HCT116 (cell line): Measurements from ENCODE around the gene SMIM36. TPM values are rescaled to one million over a fixed set of nuclear protein-coding genes. Genes with fewer than 3 reads are reported as not detected.

Source experiments
- ATAC-seq: fragments of 200-7000 bp; cut with Tn5 transposase; 2 replicates; pipeline ENCODE4 v1.9.1; 2020; ENCODE audit warnings: mild to moderate bottlenecking, moderate library complexity
- BruUV-seq: library from RNA; stranded (reverse); fragments of 400-500 nt; replicated peaks from 2 replicates; lab custom pipeline; 2021; lab: Mats Ljungman, UMichigan
- CTCF ChIA-PET: fragments of 300-600 bp; sonication (Branson Sonifier 250); formaldehyde crosslinking; loops from one replicate; lab custom pipeline; 2021; ENCODE audit warnings: antibody characterized with exemption; lab: Charles Lee
- POLR2A ChIA-PET: fragments of 300-600, 350-600 bp; sonication (Branson Sonifier 250); formaldehyde crosslinking; loops from one replicate; lab custom pipeline; 2021; ENCODE audit warnings: antibody characterized with exemption; lab: Charles Lee
- RAD21 ChIA-PET, 2 experiments: fragments of 300-600 bp; sonication (Branson Sonifier 250); formaldehyde crosslinking; loops; one replicate each; lab custom pipeline; 2023; ENCODE audit warnings: low total read pairs in 2 of 2; ENCODE audit not compliant: uncharacterized antibody in 2 of 2, unreplicated experiment in 2 of 2, low non-redundant PET in 1 of 2; lab: Charles Lee
- DNase-seq: peaks from one replicate; pipeline ENCODE4 v3.0.0-alpha.2; 2010; ENCODE audit warnings: low read depth, low spot score
- H2AFZ ChIP-seq: fragments of 200-600 bp; shearing (Covaris generic), sonication (generic); 2 replicates; pipeline ENCODE4 v1.6.1; 2017; ENCODE audit warnings: low read depth, mixed run types, mixed read lengths, antibody characterized with exemption, low read length; ENCODE audit not compliant: poor library complexity, severe bottlenecking
- H3K27ac ChIP-seq: 2 replicates; pipeline ENCODE4 v1.5.1; 2012; ENCODE audit warnings: low read depth, low read length
- H3K27me3 ChIP-seq: fragments of 200-600 bp; sonication (generic); 2 replicates; pipeline ENCODE4 v1.6.1; 2016; ENCODE audit warnings: mixed run types, low read length, mixed read lengths; ENCODE audit not compliant: insufficient read depth
- H3K36me3 ChIP-seq, 2 experiments: fragments of 200-500 bp in 1 of 2; fragments of 200-600 bp in 1 of 2; sonication (Bioruptor generic) in 1 of 2; sonication (generic) in 1 of 2; 2 replicates each; pipeline versions ENCODE4 v1.5.1 to v1.6.1; 2014 to 2016; ENCODE audit warnings: low read length in 2 of 2, inconsistent platforms in 1 of 2, mixed read lengths in 1 of 2, mixed run types in 1 of 2; ENCODE audit not compliant: insufficient read depth in 2 of 2, control insufficient read depth in 1 of 2
- H3K4me1 ChIP-seq, 2 experiments: fragments of 200-600 bp in 1 of 2; sonication (generic) in 1 of 2; 2 replicates each; pipeline versions ENCODE4 v1.5.1 to v1.6.1; 2012 to 2017; ENCODE audit warnings: low read length in 2 of 2, inconsistent platforms in 1 of 2, mild to moderate bottlenecking in 1 of 2, mixed read lengths in 1 of 2, mixed run types in 1 of 2, moderate library complexity in 1 of 2; ENCODE audit not compliant: insufficient read depth in 2 of 2, control insufficient read depth in 1 of 2
- H3K4me2 ChIP-seq: fragments of 200-600 bp; sonication (generic); 2 replicates; pipeline ENCODE4 v1.6.1; 2017; ENCODE audit warnings: mixed run types, low read length, mixed read lengths
- H3K4me3 ChIP-seq, 2 experiments: fragments of 200-600 bp in 1 of 2; sonication (generic) in 1 of 2; replicated peaks in 1 of 2; 2 replicates each; pipeline ENCODE4 v1.5.1; 2011 to 2016; ENCODE audit warnings: low read length in 2 of 2, control low read depth in 1 of 2, low read depth in 1 of 2, mild to moderate bottlenecking in 1 of 2, mixed read lengths in 1 of 2, mixed run types in 1 of 2
- H3K79me2 ChIP-seq: fragments of 200-600 bp; sonication (generic); 2 replicates; pipeline ENCODE4 v1.6.1; 2017; ENCODE audit warnings: mild to moderate bottlenecking, mixed run types, low read length, moderate library complexity, mixed read lengths; ENCODE audit not compliant: insufficient read depth
- H3K9ac ChIP-seq: fragments of 200-600 bp; sonication (generic); 2 replicates; pipeline ENCODE4 v1.6.1; 2016; ENCODE audit warnings: low read length, mixed read lengths
- H3K9me2 ChIP-seq: fragments of 200-600 bp; sonication (generic), shearing (Covaris generic); 2 replicates; pipeline ENCODE4 v1.6.1; 2017; ENCODE audit warnings: mixed run types, mild to moderate bottlenecking, moderate library complexity; ENCODE audit not compliant: insufficient read depth
- H3K9me3 ChIP-seq, 2 experiments: fragments of 200-500 bp in 1 of 2; fragments of 200-600 bp in 1 of 2; sonication (Bioruptor generic) in 1 of 2; sonication (generic) in 1 of 2; 2 replicates each; pipeline ENCODE4 v1.6.1; 2014 to 2017; ENCODE audit warnings: low read length in 2 of 2, mixed read lengths in 2 of 2, inconsistent platforms in 1 of 2, low read depth in 1 of 2, mild to moderate bottlenecking in 1 of 2, mixed run types in 1 of 2, moderate library complexity in 1 of 2; ENCODE audit not compliant: control insufficient read depth in 1 of 2, insufficient read depth in 1 of 2
- H4K20me1 ChIP-seq: fragments of 200-600 bp; sonication (generic), shearing (Covaris generic); 2 replicates; pipeline ENCODE4 v1.6.1; 2017; ENCODE audit warnings: mixed run types, mild to moderate bottlenecking, moderate library complexity; ENCODE audit not compliant: insufficient read depth
- CBX3 ChIP-seq: IDR thresholded peaks from 2 replicates; pipeline ENCODE4 v1.6.1; 2012; ENCODE audit warnings: low read depth
- EGR1 ChIP-seq: IDR thresholded peaks from 2 replicates; pipeline ENCODE4 v1.6.1; 2012; ENCODE audit warnings: low read depth
- ELF1 ChIP-seq: IDR thresholded peaks from 2 replicates; pipeline ENCODE4 v1.6.1; 2012; ENCODE audit warnings: low read depth, borderline replicate concordance
- EZH2phosphoT487 ChIP-seq: fragments of 200-600 bp; IDR thresholded peaks from 2 replicates; pipeline ENCODE4 v1.6.1; 2018; ENCODE audit warnings: antibody characterized with exemption, borderline replicate concordance
- JUND ChIP-seq: IDR thresholded peaks from 2 replicates; pipeline ENCODE4 v1.6.1; 2012
- POLR2AphosphoS5 ChIP-seq: IDR thresholded peaks from 2 replicates; pipeline ENCODE4 v1.6.1; 2011; ENCODE audit warnings: mild to moderate bottlenecking, low read depth, low read length, moderate library complexity
- RAD21 ChIP-seq: IDR thresholded peaks from 2 replicates; pipeline ENCODE4 v1.6.1; 2012; ENCODE audit warnings: low read depth, mild to moderate bottlenecking
- SP1 ChIP-seq: IDR thresholded peaks from 2 replicates; pipeline ENCODE4 v1.6.1; 2012; ENCODE audit warnings: low read depth
- SRF ChIP-seq: IDR thresholded peaks from 2 replicates; pipeline ENCODE4 v1.6.1; 2012; ENCODE audit warnings: low read depth
- TCF7L2 ChIP-seq: IDR thresholded peaks from 2 replicates; pipeline ENCODE4 v1.7.0; 2011; ENCODE audit warnings: borderline replicate concordance, inconsistent platforms; ENCODE audit not compliant: insufficient read depth, insufficient read length; ENCODE audit errors: extremely low read depth
- YY1 ChIP-seq: IDR thresholded peaks from 2 replicates; pipeline ENCODE4 v1.6.1; 2011; ENCODE audit warnings: low read length, low read depth, moderate library complexity, mild to moderate bottlenecking; ENCODE audit not compliant: insufficient replicate concordance; ENCODE audit errors: extremely low read depth
- ZFX ChIP-seq: fragments of 450-650 bp; IDR thresholded peaks from 2 replicates; pipeline ENCODE4 v1.6.1; 2017
- ZNF274 ChIP-seq: fragments of 200-500 bp; sonication (Bioruptor generic); IDR thresholded peaks from 2 replicates; pipeline ENCODE4 v1.6.1; 2014; ENCODE audit warnings: mild to moderate bottlenecking, low read depth, low read length, inconsistent platforms
- intact Hi-C: fragments of 100-400 bp; cut with micrococcal nuclease; formaldehyde crosslinking; loops from 2 replicates; pipeline ENCODE4 v1.10.0; 2022
- total RNA-seq: library from RNA; stranded (reverse); gene quantifications from one replicate; pipeline ENCODE4 v1.2.1, GENCODE V29; 2021; ENCODE audit not compliant: unreplicated experiment
- TF ChIP-seq, protein P1 (sequence below): IDR thresholded peaks from 2 replicates; pipeline ENCODE4 v1.6.1; 2012
- TF ChIP-seq, protein P2 (sequence below): IDR thresholded peaks from 2 replicates; pipeline ENCODE4 v1.6.1; 2012

SMIM36 gene
- total RNA-seq, 1 experiment from 2014 or later, result 0.37 TPM

DNA sequence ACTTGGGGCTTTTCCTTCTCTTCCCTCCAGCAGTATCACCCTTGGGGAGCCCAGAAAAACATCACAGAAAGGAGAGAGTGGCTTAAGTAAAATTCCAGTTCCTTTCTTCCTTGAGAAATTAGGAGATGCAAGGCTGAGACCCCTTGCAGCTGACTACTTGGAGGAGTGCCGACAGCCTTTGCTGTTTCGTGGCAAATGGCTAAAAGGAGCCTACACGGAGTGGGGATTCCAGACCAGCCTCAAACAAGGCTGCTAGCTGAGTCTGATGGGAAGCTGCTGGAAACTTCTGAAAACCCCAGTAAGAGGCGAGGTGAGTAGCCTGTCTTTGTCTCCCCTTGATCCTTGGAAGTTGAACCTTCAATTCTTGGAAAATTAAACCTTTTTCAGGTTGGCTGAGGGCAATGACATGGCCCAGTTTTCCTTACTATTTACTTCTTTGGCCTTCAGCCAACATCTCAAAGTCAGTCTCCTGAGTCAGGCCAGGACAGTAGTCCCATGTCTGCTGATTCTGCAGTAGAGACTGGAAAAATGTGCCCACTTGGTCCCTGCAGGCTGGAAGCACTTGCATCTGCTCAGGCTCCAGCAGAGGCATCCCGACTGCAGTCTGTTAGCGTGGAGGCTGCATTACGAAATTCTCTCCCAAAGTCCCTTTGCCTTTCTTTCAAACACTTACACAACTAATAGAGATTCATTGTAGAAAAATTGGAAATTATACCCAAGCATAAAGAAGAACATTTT lies 23.4 kb downstream of the SMIM36 start (continued):
- no peak for TF ChIP-seq YY1
- TF ChIP-seq CBX3, result no peak
- TF ChIP-seq ELF1, result no peak

DNA sequence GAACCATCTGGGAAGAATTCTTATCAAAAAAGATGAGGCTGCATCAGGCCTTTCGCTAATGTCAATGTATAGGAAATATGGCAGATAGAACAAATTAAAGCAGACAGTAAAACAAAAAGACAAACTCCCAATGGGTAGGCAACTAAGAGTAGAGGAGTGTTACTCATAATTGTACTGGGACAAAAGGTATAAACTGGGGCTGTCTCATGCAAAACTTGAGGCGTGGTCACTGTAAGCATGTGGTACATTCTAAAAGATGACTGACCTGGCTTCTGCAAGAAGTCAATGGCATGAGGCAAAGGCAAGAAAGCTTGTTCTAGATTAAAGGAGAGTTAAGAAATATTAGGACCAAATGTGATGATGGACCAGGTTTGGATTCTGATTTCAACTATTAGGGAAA lies 26.7 kb downstream of the SMIM36 start:
- no peak overlapping the region for H3K27ac ChIP-seq
- intact Hi-C loops, result no loop called here
- CTCF ChIA-PET, result no interaction called here
- TF ChIP-seq POLR2AphosphoS5 (no peak), ZNF274 (no peak)
- no peak for DNase-seq
- H3K4me3 ChIP-seq, result no peak overlapping the region
- no peak overlapping the region for H3K9ac ChIP-seq
- H2AFZ ChIP-seq, result no peak overlapping the region
- POLR2A ChIA-PET, result no interaction called here
- no peaks in the 10 kb centered on the region for H3K79me2 ChIP-seq
- no peak for ATAC-seq
- no peak overlapping the region for H3K4me2 ChIP-seq
- BruUV-seq, result no TSS peak
- H3K4me1 ChIP-seq, result no peaks in the 10 kb centered on the region
- no peaks in the 10 kb centered on the region for H4K20me1 ChIP-seq
- H3K27me3 ChIP-seq, result no peaks in the 10 kb centered on the region
- H3K36me3 ChIP-seq, result no peaks in the 10 kb centered on the region
- no peaks in the 10 kb centered on the region for H3K9me2 ChIP-seq
- RAD21 ChIA-PET, result no interaction called here
- no peaks in the 10 kb centered on the region for H3K9me3 ChIP-seq

DNA sequence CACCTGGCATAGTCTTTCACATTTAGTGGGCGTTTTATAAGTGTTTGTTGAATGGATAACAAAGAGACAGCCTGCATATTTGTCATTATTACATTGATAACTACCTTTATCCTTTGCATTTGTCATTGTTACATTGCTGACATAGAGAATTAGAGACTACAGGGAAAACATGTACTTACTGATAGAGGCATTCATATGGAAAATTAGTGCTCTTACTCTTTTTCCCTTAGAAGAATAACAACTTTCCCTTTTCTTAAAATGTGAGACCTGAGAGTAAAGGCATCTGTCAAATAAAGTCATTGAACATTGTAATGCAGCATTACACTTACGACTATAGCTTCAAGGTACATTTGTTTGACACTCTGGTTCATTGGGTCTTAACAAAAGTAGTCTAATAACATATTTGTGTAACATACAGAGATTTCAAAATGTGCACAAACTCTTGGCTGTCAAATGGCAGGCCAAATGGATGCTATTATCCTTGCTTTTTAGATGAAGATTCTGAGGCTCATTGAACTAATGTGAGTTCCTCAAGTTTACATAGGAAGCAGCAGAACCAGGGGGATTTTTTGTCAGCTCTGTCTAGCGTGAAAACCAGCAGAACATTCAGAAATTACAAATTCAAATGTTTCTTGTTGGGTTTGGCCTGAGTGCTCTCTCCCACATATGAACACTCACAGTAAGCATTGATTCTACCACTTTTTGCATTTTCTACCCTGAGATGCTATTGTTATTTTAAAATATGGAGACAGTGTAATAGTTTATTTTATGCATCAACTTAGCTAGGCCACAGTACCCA lies 28.5 kb downstream of the SMIM36 start:
- no peaks in the 10 kb centered on the region for H3K4me1 ChIP-seq
- H3K4me3 ChIP-seq, result no peak overlapping the region
- H4K20me1 ChIP-seq, result no peaks in the 10 kb centered on the region
- no peaks in the 10 kb centered on the region for H3K79me2 ChIP-seq
- ChIA-PET POLR2A (no interaction called here), RAD21 (no interaction called here), CTCF (interaction anchor here (0.8 kb wide), 1 partner anchor 159 kb away, joined by 3 read pairs; no protein-coding TSS in a partner anchor)
- H3K4me2 ChIP-seq, result no peak overlapping the region
- no peaks in the 10 kb centered on the region for H3K27me3 ChIP-seq
- no peak overlapping the region for H3K27ac ChIP-seq
- H3K9ac ChIP-seq, result no peak overlapping the region
- no peak for ATAC-seq
- H3K36me3 ChIP-seq, result no peaks in the 10 kb centered on the region
- DNase-seq, result no peak
- H3K9me3 ChIP-seq, result no peaks in the 10 kb centered on the region
- no peak overlapping the region for H2AFZ ChIP-seq
- no peaks in the 10 kb centered on the region for H3K9me2 ChIP-seq
- no TSS peak for BruUV-seq
- intact Hi-C loops, result no loop called here
- TF ChIP-seq JUND, result no peak
- no peak for TF ChIP-seq ZNF274
- TF ChIP-seq, protein P1, sequence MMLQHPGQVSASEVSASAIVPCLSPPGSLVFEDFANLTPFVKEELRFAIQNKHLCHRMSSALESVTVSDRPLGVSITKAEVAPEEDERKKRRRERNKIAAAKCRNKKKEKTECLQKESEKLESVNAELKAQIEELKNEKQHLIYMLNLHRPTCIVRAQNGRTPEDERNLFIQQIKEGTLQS, result no peak
- no peak for TF ChIP-seq SRF
- no peak for TF ChIP-seq YY1
- TF ChIP-seq CBX3, result no peak
- no peak for TF ChIP-seq TCF7L2
- TF ChIP-seq POLR2AphosphoS5, result no peak
- TF ChIP-seq EGR1, result no peak
- TF ChIP-seq SP1, result no peak
- TF ChIP-seq RAD21, result no peak
- TF ChIP-seq, protein P2, sequence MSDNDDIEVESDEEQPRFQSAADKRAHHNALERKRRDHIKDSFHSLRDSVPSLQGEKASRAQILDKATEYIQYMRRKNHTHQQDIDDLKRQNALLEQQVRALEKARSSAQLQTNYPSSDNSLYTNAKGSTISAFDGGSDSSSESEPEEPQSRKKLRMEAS, result no peak
- TF ChIP-seq EZH2phosphoT487, result no peak
- no peak for TF ChIP-seq ZFX
